NCI-H1105 (cell line): ENCODE results near the gene KLHL17.
A peak's percentile ranks its signal among the peaks of the same experiment; 100 is the strongest.
"Not testable (repeated sequence)": the region's sequence is repeated elsewhere in the genome, so short reads cannot be mapped to it uniquely, and the experiment has no call there.

ENCODE experiments used
- DNase-seq: peaks from one replicate; lab custom pipeline; 2025; lab: John Stamatoyannopoulos, UW

KLHL17 gene

GRCh38 chr1:936348-937264, 23.8 kb upstream of the KLHL17 start:
- DNase-seq: no peak

- no peak for DNase-seq
Observed at GRCh38 chr1:937521-937920, 22.9 kb upstream of the KLHL17 start.

- no peak for DNase-seq
Observed at GRCh38 chr1:938088-938683, 22.2 kb upstream of the KLHL17 start.

GRCh38 chr1:938711-939489, 21.5 kb upstream of the KLHL17 start:
- DNase-seq: no peak

- no peak for DNase-seq
Observed at GRCh38 chr1:939511-940106, 20.8 kb upstream of the KLHL17 start.

- DNase-seq: peak; percentile 64
Observed at GRCh38 chr1:940107-941014, 20.0 kb upstream of the KLHL17 start.

GRCh38 chr1:941015-941587, 19.3 kb upstream of the KLHL17 start:
- no peak for DNase-seq

- DNase-seq: peak; percentile 90
Observed at GRCh38 chr1:941588-942383, 18.6 kb upstream of the KLHL17 start.

- peak; percentile 29 for DNase-seq
Observed at GRCh38 chr1:942411-942821, 18.0 kb upstream of the KLHL17 start.

- no peak for DNase-seq
Observed at GRCh38 chr1:942864-943533, 17.4 kb upstream of the KLHL17 start.

GRCh38 chr1:943545-944340, 16.6 kb upstream of the KLHL17 start:
- DNase-seq: no peak

GRCh38 chr1:944341-945325, 15.8 kb upstream of the KLHL17 start:
- no peak for DNase-seq

- DNase-seq: no peak
Observed at GRCh38 chr1:945688-946556, 14.5 kb upstream of the KLHL17 start.

GRCh38 chr1:946811-947210, 13.6 kb upstream of the KLHL17 start:
- DNase-seq: not testable (repeated sequence)

- DNase-seq: no peak
Observed at GRCh38 chr1:947958-948357, 12.4 kb upstream of the KLHL17 start.

- no peak for DNase-seq
Observed at GRCh38 chr1:950268-950667, 10.1 kb upstream of the KLHL17 start.
